Endometrial microvascular endothelial cells (primary cell): ENCODE data around the gene ASXL2. TPM values are rescaled to one million over a fixed set of nuclear protein-coding genes. Genes with fewer than 3 reads are reported as not detected.
"Not testable (repeated sequence)": the region's sequence is repeated elsewhere in the genome, so short reads cannot be mapped to it uniquely, and the experiment has no call there.

ENCODE experiments used
- in situ Hi-C: cut with HindIII; loops from 2 replicates; pipeline ENCODE4 v1.10.0; 2017; ENCODE audit warnings: low sequenced_read_pairs, low pct_unique_long_range_greater_than_20kb; ENCODE audit errors: inconsistent ontology term
- total RNA-seq: library from RNA; depleted of rRNA; stranded (reverse); fragments of >200 nt; gene quantifications from one replicate; pipeline ENCODE4 v1.2.3, GENCODE V29; 2015; ENCODE audit errors: inconsistent ontology term

ASXL2 gene
- total RNA-seq, 1 donor from 2014 or later = 15.0 TPM

- in situ Hi-C loops = no loop called here
Measured at GRCh38 chr2:25711675-25712354, 166.5 kb downstream of the ASXL2 start.

DNA sequence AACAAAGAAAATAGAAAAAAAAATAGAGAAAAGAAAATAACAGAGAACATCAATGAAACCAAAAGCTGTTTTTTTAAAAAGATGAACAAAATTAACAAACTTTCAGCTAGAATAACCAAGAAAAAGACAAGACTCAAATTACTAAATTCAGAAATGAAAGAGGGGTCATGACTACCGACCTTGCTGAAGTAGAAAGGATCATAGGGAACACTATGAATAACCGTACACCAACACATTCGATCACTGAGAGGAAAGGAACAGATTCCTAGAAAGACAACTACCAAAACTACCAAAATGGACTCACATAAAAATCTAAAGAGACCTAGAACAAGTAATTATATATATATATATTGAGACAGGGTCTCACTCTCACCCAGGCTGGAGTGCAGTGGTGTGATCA is 167.5 kb downstream of the ASXL2 start:
- in situ Hi-C loops = no loop called here

DNA sequence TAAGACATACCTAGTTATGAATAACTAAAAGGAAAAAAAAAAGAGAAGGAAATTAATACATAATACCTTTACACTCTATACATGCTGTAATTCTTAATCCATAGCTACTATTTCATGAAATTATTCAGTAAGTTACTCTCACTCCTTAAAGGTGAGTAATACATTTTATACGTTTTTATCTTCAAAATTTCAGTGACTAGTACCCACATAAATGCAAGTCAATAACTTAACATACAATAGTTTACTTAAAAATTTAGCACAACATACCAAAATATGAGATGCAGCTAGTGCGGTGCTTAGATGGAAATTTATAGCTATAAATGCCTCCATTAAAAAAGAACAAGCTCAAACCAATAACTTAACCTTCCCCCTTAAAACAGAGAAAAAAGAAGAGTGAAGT is 168.9 kb downstream of the ASXL2 start:
- in situ Hi-C loops = no loop called here

DNA sequence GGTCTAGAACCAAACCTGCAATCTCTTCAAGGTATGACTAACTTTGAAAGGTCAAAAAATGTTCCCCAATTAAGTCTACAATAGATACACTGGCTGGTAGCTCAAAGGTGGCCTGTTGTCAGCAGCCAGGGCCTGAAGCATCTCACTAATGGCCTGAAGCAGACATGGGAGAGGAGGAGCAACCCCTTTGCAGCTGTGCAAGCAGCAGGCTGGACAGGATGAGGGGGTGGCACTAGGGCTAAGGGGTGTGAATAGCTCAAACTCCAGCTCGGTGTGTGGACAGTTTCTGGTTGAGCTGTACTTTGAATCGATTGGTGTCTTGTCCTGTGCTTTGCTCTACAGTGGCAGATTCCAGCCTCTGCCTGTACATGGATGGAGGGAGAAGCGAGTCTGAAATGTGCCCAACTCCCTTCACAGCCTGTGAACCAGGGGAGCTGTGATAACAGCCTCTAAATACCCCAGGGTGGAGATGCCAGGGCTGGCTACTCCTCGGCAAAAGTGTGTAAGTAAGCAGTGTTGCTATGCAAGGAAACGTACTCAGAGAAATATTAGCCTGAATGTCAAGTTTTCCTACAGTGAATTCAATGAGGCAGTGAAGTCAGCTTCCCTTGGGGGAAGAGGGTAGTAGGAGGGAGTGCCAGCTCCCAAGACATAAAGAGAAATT is 170.2 kb downstream of the ASXL2 start:
- in situ Hi-C loops = no loop called here

DNA sequence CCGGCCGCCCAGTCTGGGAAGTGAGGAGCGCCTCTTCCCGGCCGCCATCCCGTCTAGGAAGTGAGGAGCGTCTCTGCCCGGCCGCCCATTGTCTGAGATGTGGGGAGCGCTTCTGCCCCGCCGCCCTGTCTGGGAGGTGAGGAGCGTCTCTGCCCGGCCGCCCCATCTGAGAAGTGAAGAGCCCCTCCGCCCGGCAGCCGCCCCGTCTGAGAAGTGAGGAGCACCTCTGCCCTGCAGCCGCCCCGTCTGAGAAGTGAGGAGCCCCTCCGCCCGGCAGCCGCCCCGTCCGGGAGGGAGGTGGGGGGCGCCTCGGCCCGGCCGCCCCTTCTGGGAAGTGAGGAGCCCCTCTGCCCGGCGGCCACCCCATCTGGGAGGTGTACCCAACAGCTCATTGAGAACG is 172.7 kb downstream of the ASXL2 start:
- in situ Hi-C loops = not testable (repeated sequence)

GRCh38 chr2:25701801-25702200 is 176.5 kb downstream of the ASXL2 start:
- in situ Hi-C loops = no loop called here

- in situ Hi-C loops = no loop called here
Measured at GRCh38 chr2:25700221-25700660, 178.0 kb downstream of the ASXL2 start.

DNA sequence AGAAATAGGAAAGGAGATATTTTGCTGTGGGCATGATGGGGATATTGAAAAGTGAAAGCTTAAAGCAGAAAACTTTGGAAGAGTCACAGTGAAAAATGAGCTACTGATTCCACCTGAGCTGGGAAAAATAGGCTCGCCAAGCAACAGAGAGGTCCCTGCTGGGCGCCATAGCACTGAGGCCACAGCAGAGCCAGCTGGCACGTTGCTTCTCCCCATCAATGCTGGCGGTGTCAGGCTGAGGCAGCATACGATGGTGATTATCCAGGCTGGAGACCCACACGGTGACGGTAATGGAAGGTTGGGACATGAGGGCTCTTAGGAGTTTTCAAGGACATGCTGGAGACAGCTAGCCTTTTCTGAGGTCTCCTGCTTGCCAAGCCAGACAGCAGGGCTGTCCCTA is 179.1 kb downstream of the ASXL2 start:
- in situ Hi-C loops = no loop called here

- in situ Hi-C loops = no loop called here
Measured at GRCh38 chr2:25698752-25699151, 179.5 kb downstream of the ASXL2 start.

DNA sequence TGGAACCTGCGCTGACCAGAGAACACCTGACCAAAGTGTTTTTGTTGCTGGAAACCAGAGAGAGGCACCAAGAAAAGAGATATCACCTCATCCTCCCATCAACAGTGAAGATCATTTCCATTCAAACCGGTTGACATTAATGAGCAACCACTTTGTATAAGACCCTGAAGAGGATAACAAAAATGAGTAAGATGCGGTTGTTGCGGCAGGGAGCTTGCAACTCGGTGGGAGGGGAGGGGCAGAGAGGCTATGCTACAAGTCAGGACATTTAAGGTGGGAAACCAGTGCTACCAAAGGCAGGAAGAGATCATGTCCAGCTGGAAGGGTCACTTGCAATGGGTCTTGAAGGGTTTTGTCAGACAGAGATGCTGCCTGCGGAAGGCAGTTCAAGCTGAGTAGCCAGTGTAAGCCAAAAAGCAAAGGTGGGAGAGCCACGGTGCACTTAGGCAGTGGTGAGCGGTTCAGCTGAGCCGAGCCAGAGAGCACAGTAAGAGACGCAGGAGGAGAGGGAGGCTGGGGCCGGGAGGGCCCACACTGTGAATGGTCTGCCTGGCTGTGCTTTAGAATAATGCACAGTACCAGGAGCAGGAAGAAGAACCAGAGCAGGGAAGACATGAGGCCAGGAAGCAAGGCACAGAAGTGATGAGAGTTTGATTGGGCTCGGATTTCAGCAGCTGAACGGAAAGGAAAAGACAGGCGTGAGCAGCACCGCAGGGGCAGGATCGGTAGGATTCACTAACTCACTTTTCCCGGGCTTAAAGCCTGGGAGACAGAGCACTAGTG is 180.5 kb downstream of the ASXL2 start:
- in situ Hi-C loops = no loop called here

DNA sequence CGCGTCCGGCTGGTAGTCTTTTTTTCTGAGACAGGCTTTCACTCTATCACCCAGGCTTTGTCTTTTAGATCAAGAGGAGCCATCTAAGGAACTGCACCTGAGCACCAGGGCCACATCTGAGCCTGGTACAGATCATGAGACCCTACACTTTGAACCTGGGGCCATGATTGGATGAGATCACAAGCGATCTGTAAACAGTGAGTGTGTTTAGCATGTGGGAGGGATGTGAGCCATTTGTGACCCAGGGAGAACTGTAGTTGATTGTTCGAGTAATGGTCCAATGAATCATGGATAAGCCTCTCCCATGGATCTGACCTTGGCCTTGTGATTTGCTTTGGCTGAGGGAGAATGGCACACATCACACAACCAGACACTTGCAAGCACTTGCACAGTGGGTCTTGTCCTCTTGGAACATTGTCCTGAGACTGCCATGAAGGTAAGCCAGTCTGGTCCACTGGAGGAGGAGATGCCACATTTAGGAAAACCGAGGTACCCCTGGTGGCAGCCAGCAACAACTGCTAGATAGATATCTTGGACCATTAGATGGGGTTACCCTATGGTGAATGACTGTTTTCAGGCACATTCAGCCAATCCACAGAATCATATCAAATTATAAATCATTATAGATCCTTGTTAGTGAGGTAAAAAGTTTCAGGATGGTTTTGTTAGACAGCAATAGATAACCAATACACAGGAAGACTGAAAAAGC is 185.4 kb downstream of the ASXL2 start:
- in situ Hi-C loops = no loop called here

GRCh38 chr2:25692143-25692542 is 186.1 kb downstream of the ASXL2 start:
- in situ Hi-C loops = no loop called here

GRCh38 chr2:25690058-25690457 is 188.2 kb downstream of the ASXL2 start:
- in situ Hi-C loops = no loop called here

DNA sequence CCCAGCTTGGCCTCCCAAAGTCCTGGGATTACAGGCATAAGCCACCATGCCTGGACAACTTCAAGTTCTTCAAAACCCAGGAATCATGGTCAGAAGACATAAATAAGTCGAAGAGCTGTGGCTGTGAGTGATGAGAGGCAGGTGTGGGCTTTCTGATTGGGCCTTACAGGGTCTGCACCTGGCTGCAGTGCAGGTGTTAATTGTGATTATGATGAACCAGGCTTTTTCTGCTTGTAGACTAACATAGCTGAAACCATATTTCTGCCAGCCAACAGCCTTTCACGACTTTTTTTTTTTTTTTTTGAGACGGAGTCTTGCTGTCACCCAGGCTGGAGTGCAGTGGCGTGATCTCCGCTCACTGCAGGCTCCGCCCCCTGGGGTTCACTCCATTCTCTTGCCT is 190.1 kb downstream of the ASXL2 start:
- in situ Hi-C loops = no loop called here

DNA sequence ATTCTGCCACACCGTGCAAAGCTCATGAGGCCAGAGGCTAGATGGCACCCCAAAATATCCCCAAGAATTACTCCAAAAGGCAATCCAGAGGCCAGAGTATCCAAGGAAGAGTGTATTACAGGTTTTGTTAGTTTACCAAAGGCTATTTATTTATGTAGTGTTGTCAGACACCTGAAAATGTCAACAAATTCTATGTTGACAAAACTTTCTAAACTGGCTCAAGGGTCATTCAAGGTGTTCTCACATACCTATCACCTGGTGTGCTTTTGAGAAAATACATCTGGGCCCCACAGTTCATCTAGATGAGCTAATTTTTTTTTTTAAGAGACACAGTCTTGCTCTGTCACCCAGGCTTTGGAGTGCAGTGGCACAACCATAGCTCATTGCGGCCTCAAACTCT is 192.5 kb downstream of the ASXL2 start:
- in situ Hi-C loops = no loop called here

- in situ Hi-C loops = no loop called here
Measured at GRCh38 chr2:25684577-25685473, 193.5 kb downstream of the ASXL2 start.
